GM06990 (cell line): Measurements from ENCODE around the gene LAMC2.
"Not testable (repeated sequence)": the region's sequence is repeated elsewhere in the genome, so short reads cannot be mapped to it uniquely, and the experiment has no call there.

Experiments used
- DNase-seq: peaks from one replicate; pipeline ENCODE4 v3.0.0-alpha.2; 2011; ENCODE audit not compliant: insufficient read length; ENCODE audit errors: extremely low read depth
- H3K27me3 ChIP-seq: replicated peaks from 2 replicates; pipeline ENCODE4 v1.6.0; 2011; ENCODE audit warnings: low read length; ENCODE audit not compliant: control insufficient read depth, insufficient read depth
- H3K36me3 ChIP-seq: 2 replicates; pipeline ENCODE4 v1.5.1; 2011; ENCODE audit warnings: low read length; ENCODE audit not compliant: control insufficient read depth, insufficient read depth
- H3K4me3 ChIP-seq: replicated peaks from 2 replicates; pipeline ENCODE4 v1.5.1; 2011; ENCODE audit warnings: low read depth, mild to moderate bottlenecking, control low read depth, low read length
- CTCF ChIP-seq: IDR thresholded peaks from 2 replicates; pipeline ENCODE4 v1.5.1; 2011; ENCODE audit warnings: low read length, control low read depth, mild to moderate bottlenecking, inconsistent platforms; ENCODE audit not compliant: insufficient read depth, poor library complexity, severe bottlenecking

The LAMC2 gene

GRCh38 chr1:183267646-183268431, 81.8 kb downstream of the LAMC2 start:
- Histone ChIP-seq H3K4me3 (no peak overlapping the region), H3K27me3 (peaks cover 1% of the 10 kb centered on the region), H3K36me3 (no peaks in the 10 kb centered on the region)
- no peak for DNase-seq
- TF ChIP-seq CTCF = no peak

GRCh38 chr1:183270541-183271141, 84.6 kb downstream of the LAMC2 start:
- Histone ChIP-seq H3K4me3 (no peak overlapping the region), H3K27me3 (0 out of 2 replicates have a peak, but pooled peaks cover 1% of the 10 kb centered on the region), H3K36me3 (no peaks in the 10 kb centered on the region)
- DNase-seq = no peak
- TF ChIP-seq CTCF = no peak

GRCh38 chr1:183272390-183272848, 86.4 kb downstream of the LAMC2 start:
- Histone ChIP-seq H3K27me3 (0 out of 2 replicates have a peak, but pooled peaks cover 1% of the 10 kb centered on the region), H3K36me3 (no peaks in the 10 kb centered on the region), H3K4me3 (no peak overlapping the region)
- no peak for DNase-seq
- no peak for TF ChIP-seq CTCF

GRCh38 chr1:183273300-183273699, 87.2 kb downstream of the LAMC2 start:
- DNase-seq = no peak
- no peak for TF ChIP-seq CTCF
- Histone ChIP-seq H3K27me3 (no peaks in the 10 kb centered on the region), H3K4me3 (no peak overlapping the region), H3K36me3 (no peaks in the 10 kb centered on the region)

GRCh38 chr1:183273984-183274383, 87.9 kb downstream of the LAMC2 start:
- H3K36me3 ChIP-seq, H3K27me3 ChIP-seq, H3K4me3 ChIP-seq, DNase-seq: not testable (repeated sequence)

- Histone ChIP-seq H3K27me3 (no peaks in the 10 kb centered on the region), H3K4me3 (no peak overlapping the region), H3K36me3 (no peaks in the 10 kb centered on the region)
- DNase-seq = no peak
- TF ChIP-seq CTCF = no peak
Measured at GRCh38 chr1:183274836-183275235, 88.8 kb downstream of the LAMC2 start.
